Loucy (cell line): ENCODE measurements around the gene CHST5.
"Not testable (repeated sequence)": the region's sequence is repeated elsewhere in the genome, so short reads cannot be mapped to it uniquely, and the experiment has no call there.

ENCODE experiments used
- H2AFZ ChIP-seq: fragments of 200-600 bp; sonication (generic); 2 replicates; pipeline ENCODE4 v1.6.0; 2016; ENCODE audit warnings: antibody characterized with exemption, mild to moderate bottlenecking, low read length, moderate library complexity
- H3F3A ChIP-seq: fragments of 200-600 bp; 2 replicates; pipeline ENCODE4 v1.6.0; 2016; ENCODE audit warnings: antibody characterized with exemption, low read depth, mild to moderate bottlenecking
- H3K27me3 ChIP-seq: fragments of 200-600 bp; sonication (generic); 2 replicates; pipeline ENCODE4 v1.6.1; 2014; ENCODE audit warnings: low read length, mild to moderate bottlenecking; ENCODE audit not compliant: insufficient read depth, poor library complexity, severe bottlenecking
- H3K36me3 ChIP-seq: fragments of 200-600 bp; sonication (generic); 2 replicates; pipeline ENCODE4 v1.6.1; 2016; ENCODE audit warnings: low read length; ENCODE audit not compliant: insufficient read depth
- H3K4me1 ChIP-seq: fragments of 200-600 bp; sonication (generic); 2 replicates; pipeline ENCODE4 v1.5.1; 2014; ENCODE audit warnings: low read length, mild to moderate bottlenecking; ENCODE audit not compliant: insufficient read depth, poor library complexity, severe bottlenecking
- H3K4me2 ChIP-seq: fragments of 200-600 bp; sonication (generic); 2 replicates; pipeline ENCODE4 v1.6.0; 2014; ENCODE audit warnings: antibody characterized with exemption, low read length, low read depth, mild to moderate bottlenecking; ENCODE audit not compliant: poor library complexity, severe bottlenecking
- H3K4me3 ChIP-seq: fragments of 200-600 bp; sonication (generic); 2 replicates; pipeline ENCODE4 v1.5.1; 2014; ENCODE audit warnings: low read length, mild to moderate bottlenecking, mixed read lengths; ENCODE audit not compliant: poor library complexity, severe bottlenecking
- H3K79me2 ChIP-seq: fragments of 200-600 bp; sonication (generic); 2 replicates; pipeline ENCODE4 v1.6.1; 2014; ENCODE audit warnings: low read length; ENCODE audit not compliant: insufficient read depth
- H3K9ac ChIP-seq: fragments of 200-600 bp; sonication (generic); 2 replicates; pipeline ENCODE4 v1.6.0; 2014; ENCODE audit warnings: mild to moderate bottlenecking, low read depth, low read length, moderate library complexity; ENCODE audit not compliant: poor library complexity, severe bottlenecking
- H3K9me2 ChIP-seq: fragments of 200-600 bp; sonication (generic); replicated peaks from 2 replicates; pipeline ENCODE4 v1.6.1; 2016; ENCODE audit warnings: low read depth, low read length, mixed read lengths
- H3K9me3 ChIP-seq: fragments of 200-600 bp; sonication (generic); 2 replicates; pipeline ENCODE4 v1.6.1; 2014; ENCODE audit warnings: mild to moderate bottlenecking, antibody characterized with exemption, low read length, low read depth; ENCODE audit not compliant: insufficient read depth
- H4K20me1 ChIP-seq: fragments of 200-600 bp; sonication (generic); 2 replicates; pipeline ENCODE4 v1.6.0; 2014; ENCODE audit warnings: antibody characterized with exemption, low read length, mild to moderate bottlenecking; ENCODE audit not compliant: insufficient read depth, poor library complexity, severe bottlenecking
- EZH2phosphoT487 ChIP-seq: fragments of 200-600 bp; IDR thresholded peaks from 2 replicates; pipeline ENCODE4 v1.6.1; 2018; ENCODE audit warnings: antibody characterized with exemption, mild to moderate bottlenecking, moderate library complexity, borderline replicate concordance
- TF ChIP-seq, protein P1 (sequence below): fragments of 200-600 bp; sonication (generic); conservative IDR thresholded peaks from 2 replicates; pipeline ENCODE4 v1.5.1; 2014; ENCODE audit warnings: mild to moderate bottlenecking, antibody characterized with exemption, low read length

The CHST5 gene

DNA sequence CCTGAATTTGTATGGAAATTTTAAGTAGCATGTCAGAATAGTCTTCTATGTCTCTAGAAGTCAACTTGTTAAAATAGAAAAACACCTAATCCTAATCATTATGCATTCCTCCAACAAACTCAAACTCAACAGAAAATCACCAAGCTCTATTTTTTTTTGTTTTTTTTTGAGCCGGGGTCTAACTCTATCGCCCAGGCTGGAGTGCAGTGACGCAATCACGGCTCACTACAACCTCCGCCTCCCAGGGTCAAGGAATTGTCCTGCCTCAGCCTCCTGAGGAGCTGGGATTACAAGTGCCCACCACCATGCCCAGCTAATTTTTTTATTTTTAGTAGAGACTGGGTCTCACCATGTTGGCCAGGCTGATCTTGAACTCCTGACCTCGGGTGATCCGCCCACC lies 10.4 kb upstream of the CHST5 start:
- TF ChIP-seq EZH2phosphoT487, result no peak
- TF ChIP-seq, protein P1, sequence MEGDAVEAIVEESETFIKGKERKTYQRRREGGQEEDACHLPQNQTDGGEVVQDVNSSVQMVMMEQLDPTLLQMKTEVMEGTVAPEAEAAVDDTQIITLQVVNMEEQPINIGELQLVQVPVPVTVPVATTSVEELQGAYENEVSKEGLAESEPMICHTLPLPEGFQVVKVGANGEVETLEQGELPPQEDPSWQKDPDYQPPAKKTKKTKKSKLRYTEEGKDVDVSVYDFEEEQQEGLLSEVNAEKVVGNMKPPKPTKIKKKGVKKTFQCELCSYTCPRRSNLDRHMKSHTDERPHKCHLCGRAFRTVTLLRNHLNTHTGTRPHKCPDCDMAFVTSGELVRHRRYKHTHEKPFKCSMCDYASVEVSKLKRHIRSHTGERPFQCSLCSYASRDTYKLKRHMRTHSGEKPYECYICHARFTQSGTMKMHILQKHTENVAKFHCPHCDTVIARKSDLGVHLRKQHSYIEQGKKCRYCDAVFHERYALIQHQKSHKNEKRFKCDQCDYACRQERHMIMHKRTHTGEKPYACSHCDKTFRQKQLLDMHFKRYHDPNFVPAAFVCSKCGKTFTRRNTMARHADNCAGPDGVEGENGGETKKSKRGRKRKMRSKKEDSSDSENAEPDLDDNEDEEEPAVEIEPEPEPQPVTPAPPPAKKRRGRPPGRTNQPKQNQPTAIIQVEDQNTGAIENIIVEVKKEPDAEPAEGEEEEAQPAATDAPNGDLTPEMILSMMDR, result no peak
- Histone ChIP-seq H4K20me1 (no peaks in the 10 kb centered on the region), H3K36me3 (no peaks in the 10 kb centered on the region), H2AFZ (no peak overlapping the region), H3K9ac (no peak overlapping the region), H3K4me1 (no peaks in the 10 kb centered on the region), H3K9me3 (no peaks in the 10 kb centered on the region), H3K27me3 (no peaks in the 10 kb centered on the region), H3K9me2 (no peaks in the 10 kb centered on the region), H3F3A (no peaks in the 10 kb centered on the region), H3K79me2 (no peaks in the 10 kb centered on the region), H3K4me2 (no peak overlapping the region), H3K4me3 (no peak overlapping the region)

DNA sequence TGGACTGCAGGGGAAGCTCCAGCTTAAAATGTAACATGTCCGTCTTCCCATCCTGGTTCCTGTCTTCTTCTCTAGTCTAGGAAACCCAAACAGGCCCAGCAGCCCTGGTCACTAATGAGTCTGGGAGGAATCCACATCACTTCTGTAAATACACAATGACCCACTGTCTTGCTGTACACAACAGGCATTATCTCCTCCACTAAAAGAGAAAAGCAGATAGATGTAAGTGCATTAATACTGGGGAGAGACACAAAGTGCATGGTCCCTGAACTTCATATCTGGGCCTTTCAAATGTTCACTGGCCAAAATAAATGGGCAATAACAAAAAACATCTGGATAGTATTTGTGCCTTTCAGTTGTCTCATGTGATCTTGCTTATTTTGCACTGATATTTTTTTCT lies 10.0 kb upstream of the CHST5 start:
- not testable (repeated sequence) for H3K9me3 ChIP-seq, H3K36me3 ChIP-seq, H3F3A ChIP-seq, H3K27me3 ChIP-seq, H3K4me2 ChIP-seq, H2AFZ ChIP-seq, H3K9me2 ChIP-seq, H4K20me1 ChIP-seq, H3K79me2 ChIP-seq, H3K4me3 ChIP-seq, H3K9ac ChIP-seq, H3K4me1 ChIP-seq

DNA sequence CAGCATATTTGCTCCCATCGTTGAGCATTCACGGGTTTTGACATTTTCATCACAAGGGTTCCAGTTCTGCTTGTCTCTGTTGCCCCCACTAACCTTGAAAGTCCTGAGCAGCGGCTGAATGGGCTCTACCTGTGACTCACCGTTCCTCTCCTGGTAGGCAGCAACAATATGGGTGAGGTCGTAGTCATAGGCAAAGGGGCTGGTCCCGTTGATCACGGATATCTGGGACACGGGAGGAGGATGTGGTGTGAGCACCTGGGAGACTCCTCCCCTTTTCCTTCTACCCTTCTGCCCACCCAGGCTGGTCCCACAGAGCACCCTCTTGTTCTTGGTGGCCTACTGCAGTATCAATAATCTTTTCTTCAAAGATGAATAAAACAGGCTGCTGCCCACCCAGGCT lies 6.6 kb upstream of the CHST5 start:
- not testable (repeated sequence) for H3K79me2 ChIP-seq

DNA sequence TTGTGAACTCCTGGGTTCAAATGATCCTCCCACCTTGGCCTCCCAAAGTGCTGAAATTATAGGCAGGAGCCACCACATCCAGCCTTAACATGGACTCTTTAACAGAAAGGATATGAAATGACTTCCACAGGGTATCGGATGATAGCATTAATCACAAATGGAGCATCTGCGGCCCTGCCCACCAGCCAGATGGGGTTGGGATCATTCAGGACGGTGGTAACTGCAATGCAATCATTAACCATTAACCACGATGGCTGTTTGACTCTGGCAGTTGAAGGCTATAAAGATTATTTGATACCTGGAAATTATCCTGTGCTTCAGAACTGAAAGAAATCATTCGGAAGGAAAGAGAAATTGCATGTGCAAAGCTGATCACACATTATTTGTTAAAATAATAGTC lies 5.3 kb upstream of the CHST5 start:
- no peaks in the 10 kb centered on the region for H3K36me3 ChIP-seq
- H3K27me3 ChIP-seq, result no peaks in the 10 kb centered on the region
- H3K4me2 ChIP-seq, result no peak overlapping the region
- no peak overlapping the region for H3K4me3 ChIP-seq
- no peak overlapping the region for H2AFZ ChIP-seq
- no peaks in the 10 kb centered on the region for H3K4me1 ChIP-seq
- H4K20me1 ChIP-seq, result no peaks in the 10 kb centered on the region
- H3K9me3 ChIP-seq, result no peaks in the 10 kb centered on the region
- no peaks in the 10 kb centered on the region for H3K9me2 ChIP-seq
- TF ChIP-seq EZH2phosphoT487, result no peak
- TF ChIP-seq, protein P1, result no peak
- H3F3A ChIP-seq, result no peaks in the 10 kb centered on the region
- H3K79me2 ChIP-seq, result no peaks in the 10 kb centered on the region
- no peak overlapping the region for H3K9ac ChIP-seq

More for the DNA sequence above, 6.6 kb upstream of the CHST5 start:
- not testable (repeated sequence) for H2AFZ ChIP-seq, H3K9me3 ChIP-seq, H3K4me2 ChIP-seq, H3K4me3 ChIP-seq, H3K36me3 ChIP-seq, H4K20me1 ChIP-seq, H3F3A ChIP-seq, H3K27me3 ChIP-seq, H3K9me2 ChIP-seq, H3K4me1 ChIP-seq, H3K9ac ChIP-seq

DNA sequence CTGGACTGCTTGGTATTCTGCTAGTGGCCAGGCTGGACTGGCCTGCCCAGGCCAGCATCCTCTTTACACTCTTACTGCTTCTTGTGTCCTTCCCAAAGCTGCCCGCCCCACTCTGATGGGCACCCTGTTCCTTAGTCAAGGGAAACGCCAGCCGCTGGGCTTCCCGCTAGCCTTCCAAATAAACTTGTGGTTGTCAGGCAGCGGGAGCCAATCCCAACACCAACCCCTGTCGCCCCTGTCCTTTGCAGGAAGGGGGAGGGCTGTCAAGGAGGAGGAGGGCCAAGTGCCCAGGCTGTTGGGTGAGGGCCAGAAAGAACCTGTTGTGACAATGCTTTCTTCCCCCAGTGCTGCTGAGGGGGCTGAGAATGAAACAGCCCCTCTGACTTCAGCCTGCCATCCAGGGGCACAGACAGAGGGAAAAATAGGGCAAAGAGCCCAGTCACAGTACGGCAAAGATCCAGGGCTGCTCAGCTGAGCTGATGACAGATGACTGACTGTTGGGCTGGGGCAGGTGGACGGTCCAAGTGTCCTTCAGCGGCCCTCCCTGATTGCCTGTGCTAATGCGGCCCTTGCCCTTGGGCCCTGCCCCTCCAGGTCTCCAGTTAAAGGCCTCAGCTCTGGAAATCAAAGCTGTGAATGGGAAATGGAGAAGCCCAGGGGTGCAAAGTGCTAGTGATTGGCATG lies 3.1 kb upstream of the CHST5 start:
- H3K4me3 ChIP-seq, H3K4me1 ChIP-seq, H3K27me3 ChIP-seq, H3K4me2 ChIP-seq, H3K9me3 ChIP-seq, H3K36me3 ChIP-seq, H4K20me1 ChIP-seq, H3K9ac ChIP-seq, H3K9me2 ChIP-seq, H2AFZ ChIP-seq, H3F3A ChIP-seq, H3K79me2 ChIP-seq: not testable (repeated sequence)
